HG03558 (cell line): ENCODE measurements around the gene SLC45A3.

ENCODE experiments used
- ATAC-seq: cut with Tn5 transposase; IDR thresholded peaks from one replicate; pipeline ENCODE4 v1.9.1; 2021; ENCODE audit warnings: moderate number of reproducible peaks; ENCODE audit not compliant: unreplicated experiment; ENCODE audit errors: extremely low read depth

SLC45A3 gene

GRCh38 chr1:205615789-205616188 lies 64.5 kb downstream of the SLC45A3 start:
- no peak for ATAC-seq

DNA sequence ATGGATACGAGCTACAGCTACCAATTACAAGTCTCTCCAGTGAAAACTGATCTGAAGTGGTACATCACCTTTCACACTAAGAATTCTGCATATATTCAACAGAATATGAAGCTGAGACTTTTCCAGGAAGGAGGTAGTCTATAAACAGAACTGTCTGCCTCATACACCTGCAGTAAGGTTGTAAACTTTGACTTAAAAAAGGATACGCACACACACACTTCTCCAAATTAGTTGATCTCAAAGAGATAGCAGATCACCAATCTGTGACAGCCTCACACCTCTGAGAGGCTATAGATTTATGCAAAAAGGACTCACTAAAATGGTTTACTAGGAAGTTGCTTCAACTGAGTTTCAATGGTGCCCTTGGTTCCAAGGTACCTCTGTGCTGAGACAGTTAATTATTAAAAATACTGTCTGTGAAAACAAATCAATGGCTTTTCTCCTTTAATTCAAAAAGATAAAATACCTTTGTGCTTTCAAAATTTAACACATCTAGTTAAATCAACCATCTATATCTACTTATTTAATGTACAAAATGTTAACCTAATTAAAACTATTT lies 66.4 kb downstream of the SLC45A3 start:
- no peak for ATAC-seq

- ATAC-seq = no peak
These were observed 67.8 kb downstream of the SLC45A3 start for GRCh38 chr1:205612556-205612955.

DNA sequence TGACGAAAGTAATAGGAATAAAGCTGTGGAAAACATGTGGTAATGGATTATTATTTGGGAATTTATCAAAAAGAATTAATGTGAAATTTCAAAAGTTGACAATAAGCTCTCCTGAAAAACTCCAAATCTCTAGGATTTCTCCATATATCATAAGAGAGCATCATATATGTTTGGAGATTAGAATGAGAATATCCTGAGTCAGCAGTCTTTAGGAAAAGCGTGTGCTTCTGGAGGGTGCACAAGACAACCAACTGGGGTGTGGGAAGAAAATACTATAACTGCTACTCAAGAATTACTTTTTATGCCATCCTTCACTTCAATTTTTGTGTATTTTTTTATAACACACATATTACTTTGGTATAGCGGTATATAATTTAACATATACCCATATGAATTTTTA lies 68.2 kb downstream of the SLC45A3 start:
- ATAC-seq = no peak

DNA sequence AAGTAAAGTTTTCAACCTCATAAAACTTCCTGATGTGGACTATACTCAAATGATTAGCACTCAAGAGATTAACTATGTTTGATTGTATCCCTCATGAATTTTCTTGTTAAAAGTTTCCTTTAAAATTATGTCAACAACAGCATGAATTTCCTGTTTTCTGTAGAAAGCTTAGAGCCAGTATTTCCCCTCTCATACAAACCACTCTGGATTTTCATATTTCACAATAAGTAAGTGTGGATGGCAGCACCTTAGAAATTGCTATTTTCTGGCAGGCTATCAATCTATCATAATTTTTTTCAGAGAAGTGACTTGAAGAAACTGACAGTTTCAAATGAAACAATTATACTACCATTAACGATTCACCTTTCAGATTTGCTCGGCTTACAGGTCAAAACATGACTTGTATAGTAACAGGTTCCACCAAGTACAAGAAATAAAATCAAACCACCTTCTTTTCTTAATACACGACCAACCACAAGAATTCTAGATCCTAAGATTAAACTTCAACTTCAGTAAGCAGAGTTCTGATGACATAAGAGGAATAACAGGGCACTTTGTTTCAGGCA lies 69.3 kb downstream of the SLC45A3 start:
- no peak for ATAC-seq

DNA sequence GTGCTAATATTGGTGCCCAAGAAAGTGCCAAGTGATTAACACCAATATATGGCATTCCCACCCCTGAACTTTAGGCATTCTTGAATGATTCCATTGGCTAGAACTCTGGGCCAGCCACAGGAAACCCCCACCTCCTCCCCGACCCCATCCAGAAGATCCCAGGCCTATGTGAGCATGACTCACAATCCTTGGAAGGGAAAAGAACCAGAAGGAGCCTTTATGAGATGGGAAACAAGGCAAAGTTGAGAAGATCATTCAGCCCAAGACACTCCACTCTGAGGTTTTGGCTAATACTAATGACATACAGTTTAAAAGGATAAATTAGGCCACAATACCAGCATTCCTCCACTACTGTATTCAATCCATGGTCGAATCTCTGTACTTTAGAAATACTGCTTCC lies 70.3 kb downstream of the SLC45A3 start:
- ATAC-seq = no peak
